A673 (cell line): Measurements from ENCODE around the gene SREBF1. TPM values are rescaled to one million over a fixed set of nuclear protein-coding genes. Genes with fewer than 3 reads are reported as not detected.

ENCODE experiments used
- BruUV-seq: library from RNA; stranded (reverse); fragments of 400-500 nt; replicated peaks from 2 replicates; lab custom pipeline; 2021; lab: Mats Ljungman, UMichigan
- CTCF ChIA-PET: fragments of 300-600 bp; sonication (Branson Sonifier 250); formaldehyde crosslinking; loops from one replicate; lab custom pipeline; 2022; ENCODE audit warnings: antibody characterized with exemption; lab: Charles Lee
- POLR2A ChIA-PET: fragments of 300-600 bp; sonication (Branson Sonifier 250); formaldehyde crosslinking; loops from one replicate; lab custom pipeline; 2022; ENCODE audit warnings: antibody characterized with exemption; ENCODE audit not compliant: low non-redundant PET; lab: Charles Lee
- DNase-seq: peaks from one replicate; pipeline ENCODE4 v3.0.0-alpha.2; 2015; ENCODE audit warnings: low spot score
- H3K27ac ChIP-seq: fragments of 200-600 bp; sonication (generic); 2 replicates; pipeline ENCODE4 v1.5.1; 2016; ENCODE audit warnings: mixed run types, low read depth, mild to moderate bottlenecking, mixed read lengths, antibody characterized with exemption, low read length; ENCODE audit not compliant: poor library complexity, severe bottlenecking
- H3K27me3 ChIP-seq: fragments of 200-600 bp; sonication (generic); replicated peaks from 2 replicates; pipeline ENCODE4 v1.6.1; 2017; ENCODE audit warnings: mixed run types, low read depth, mild to moderate bottlenecking, mixed read lengths, antibody characterized with exemption, low read length; ENCODE audit not compliant: insufficient read depth, poor library complexity
- H3K36me3 ChIP-seq: fragments of 200-600 bp; sonication (generic); 2 replicates; pipeline ENCODE4 v1.6.1; 2016; ENCODE audit warnings: mixed run types, mild to moderate bottlenecking, mixed read lengths, antibody characterized with exemption, low read length; ENCODE audit not compliant: insufficient read depth, poor library complexity, severe bottlenecking
- H3K4me1 ChIP-seq: fragments of 200-600 bp; sonication (generic); 2 replicates; pipeline ENCODE4 v1.6.1; 2017; ENCODE audit warnings: mixed run types, mild to moderate bottlenecking, mixed read lengths, antibody characterized with exemption, low read length; ENCODE audit not compliant: insufficient read depth, poor library complexity, severe bottlenecking
- H3K4me3 ChIP-seq: fragments of 200-600 bp; sonication (generic); 2 replicates; pipeline ENCODE4 v1.5.1; 2016; ENCODE audit warnings: low read depth, mixed run types, mild to moderate bottlenecking, mixed read lengths, low read length; ENCODE audit not compliant: poor library complexity, severe bottlenecking
- H3K9me3 ChIP-seq: fragments of 200-600 bp; sonication (generic); 2 replicates; pipeline ENCODE4 v1.6.1; 2016; ENCODE audit warnings: mixed run types, low read depth, mild to moderate bottlenecking, mixed read lengths, antibody characterized with exemption, low read length; ENCODE audit not compliant: poor library complexity, severe bottlenecking
- EZH2 ChIP-seq: fragments of 200-600 bp; sonication (generic); IDR thresholded peaks from 2 replicates; pipeline ENCODE4 v1.6.1; 2017; ENCODE audit warnings: borderline replicate concordance, low read depth, mild to moderate bottlenecking, mixed read lengths, antibody characterized with exemption, low read length; ENCODE audit not compliant: poor library complexity, severe bottlenecking
- intact Hi-C: fragments of 100-400 bp; cut with micrococcal nuclease; formaldehyde crosslinking; loops from one replicate; pipeline ENCODE4 v1.10.0; 2022; ENCODE audit not compliant: unreplicated experiment
- total RNA-seq: library from RNA; stranded (reverse); gene quantifications from 2 replicates; pipeline ENCODE4 v1.2.3, GENCODE V29; 2021
- TF ChIP-seq, protein P1 (sequence below): fragments of 300-800, 200-600 bp; sonication (generic); conservative IDR thresholded peaks from 2 replicates; pipeline ENCODE4 v1.5.1; 2017; ENCODE audit warnings: low read depth, mild to moderate bottlenecking, antibody characterized with exemption, low read length, moderate library complexity, mixed read lengths

SREBF1 gene
- total RNA-seq, 1 experiment from 2014 or later, result 240 TPM

DNA sequence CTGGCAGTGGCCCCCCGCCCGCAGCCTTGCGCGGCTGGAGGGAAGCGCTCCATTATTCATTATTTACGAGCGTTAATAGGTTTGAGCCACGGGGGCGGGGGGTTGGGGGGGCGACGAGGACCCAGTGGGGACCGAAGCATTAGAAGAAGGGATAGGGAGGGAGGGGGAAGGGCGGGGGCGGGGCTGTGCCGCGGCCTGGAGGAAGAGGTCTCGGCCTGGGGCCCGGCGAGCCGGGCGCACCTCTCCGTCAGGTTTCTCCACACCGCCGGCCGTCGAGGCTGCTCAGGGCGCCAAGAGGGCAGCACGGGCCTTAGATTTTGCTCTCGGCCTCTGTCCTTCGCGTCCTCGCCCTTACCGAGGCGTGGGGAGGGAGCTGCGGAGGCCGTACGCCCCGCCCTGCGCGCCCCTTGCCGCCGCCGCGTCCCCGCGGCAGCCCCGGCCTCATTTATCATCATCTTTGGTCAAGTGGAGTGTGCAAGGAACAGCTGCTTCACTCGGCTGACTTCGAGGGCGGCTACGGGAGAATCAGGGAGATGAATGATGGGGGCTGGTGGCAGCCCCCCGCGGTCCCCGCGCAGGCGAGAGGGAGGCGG lies 54.2 kb downstream of the SREBF1 start:
- peak overlapping the region; percentile 86 for H3K27ac ChIP-seq
- DNase-seq, result peak; percentile 46
- TF ChIP-seq EZH2, result no peak
- TF ChIP-seq, protein P1, sequence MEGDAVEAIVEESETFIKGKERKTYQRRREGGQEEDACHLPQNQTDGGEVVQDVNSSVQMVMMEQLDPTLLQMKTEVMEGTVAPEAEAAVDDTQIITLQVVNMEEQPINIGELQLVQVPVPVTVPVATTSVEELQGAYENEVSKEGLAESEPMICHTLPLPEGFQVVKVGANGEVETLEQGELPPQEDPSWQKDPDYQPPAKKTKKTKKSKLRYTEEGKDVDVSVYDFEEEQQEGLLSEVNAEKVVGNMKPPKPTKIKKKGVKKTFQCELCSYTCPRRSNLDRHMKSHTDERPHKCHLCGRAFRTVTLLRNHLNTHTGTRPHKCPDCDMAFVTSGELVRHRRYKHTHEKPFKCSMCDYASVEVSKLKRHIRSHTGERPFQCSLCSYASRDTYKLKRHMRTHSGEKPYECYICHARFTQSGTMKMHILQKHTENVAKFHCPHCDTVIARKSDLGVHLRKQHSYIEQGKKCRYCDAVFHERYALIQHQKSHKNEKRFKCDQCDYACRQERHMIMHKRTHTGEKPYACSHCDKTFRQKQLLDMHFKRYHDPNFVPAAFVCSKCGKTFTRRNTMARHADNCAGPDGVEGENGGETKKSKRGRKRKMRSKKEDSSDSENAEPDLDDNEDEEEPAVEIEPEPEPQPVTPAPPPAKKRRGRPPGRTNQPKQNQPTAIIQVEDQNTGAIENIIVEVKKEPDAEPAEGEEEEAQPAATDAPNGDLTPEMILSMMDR, result no peak
- peak overlapping the region; percentile 63 for H3K4me3 ChIP-seq
- H3K4me1 ChIP-seq, result peaks cover 66% of the 10 kb centered on the region
- intact Hi-C loops, result no loop called here
- H3K27me3 ChIP-seq, result no peaks in the 10 kb centered on the region
- H3K36me3 ChIP-seq, result no peaks in the 10 kb centered on the region
- no peaks in the 10 kb centered on the region for H3K9me3 ChIP-seq
- ChIA-PET POLR2A (no interaction called here), CTCF (interaction anchor here (0.6 kb wide), 1 partner anchor 39 kb away, joined by 3 read pairs; no protein-coding TSS in a partner anchor)
- no TSS peak for BruUV-seq

DNA sequence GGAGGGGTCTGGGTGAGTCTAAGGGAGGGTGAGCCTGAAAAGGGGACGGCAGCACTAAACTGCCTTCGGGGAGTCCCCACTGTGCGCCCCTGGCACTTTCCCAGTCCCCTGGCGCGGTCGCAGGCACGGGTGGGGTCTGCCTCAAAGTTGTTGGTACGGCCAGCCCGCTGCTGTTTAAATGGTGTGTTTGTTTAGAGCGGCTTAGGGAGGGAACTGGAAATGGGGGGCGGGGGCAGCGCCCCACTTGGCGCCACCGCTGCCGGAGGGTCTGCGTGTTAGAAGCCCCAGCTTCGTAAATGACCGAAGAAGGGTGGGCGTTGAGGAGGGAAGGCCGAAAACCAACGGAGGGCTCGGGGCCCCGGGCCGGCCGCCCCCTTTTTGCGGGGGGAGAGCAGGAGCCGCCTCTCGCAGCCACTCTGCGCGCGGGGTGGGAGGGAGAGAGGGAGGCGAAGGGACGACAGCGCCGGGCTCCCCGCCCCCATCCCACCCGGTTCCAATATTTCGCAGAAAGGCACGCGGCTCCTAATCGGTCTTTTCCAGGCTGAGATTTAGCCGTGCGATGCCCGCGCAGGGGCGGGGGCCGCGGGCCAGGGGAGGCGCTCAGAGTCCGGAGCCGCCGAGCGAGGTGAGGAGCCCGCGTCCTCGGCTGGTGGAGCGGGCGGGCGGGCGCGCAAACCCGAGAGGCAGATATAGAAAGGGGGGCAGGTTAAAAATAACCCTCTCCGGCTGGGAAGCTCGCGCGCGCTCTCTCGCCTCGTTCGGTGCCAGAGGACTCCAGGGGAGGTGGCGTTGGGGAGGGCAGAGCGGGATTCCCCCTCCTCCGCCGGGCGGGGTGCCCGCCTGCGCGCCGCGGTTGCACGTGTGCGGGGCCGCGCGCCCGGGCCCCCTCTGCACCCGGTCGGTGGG lies 54.9 kb downstream of the SREBF1 start:
- Histone ChIP-seq H3K9me3 (no peaks in the 10 kb centered on the region), H3K27me3 (no peaks in the 10 kb centered on the region), H3K4me1 (peaks cover 58% of the 10 kb centered on the region), H3K4me3 (peak overlapping the region; percentile 63), H3K27ac (peak overlapping the region; percentile 86), H3K36me3 (no peaks in the 10 kb centered on the region)
- TF ChIP-seq EZH2, result no peak
- TF ChIP-seq, protein P1, result no peak
- intact Hi-C loops, result no loop called here
- ChIA-PET POLR2A (no interaction called here), CTCF (interaction anchor here (1.2 kb wide), 1 partner anchor 87 kb away, joined by 5 read pairs; no protein-coding TSS in a partner anchor)
- no TSS peak for BruUV-seq
- peak; percentile 87 for DNase-seq

DNA sequence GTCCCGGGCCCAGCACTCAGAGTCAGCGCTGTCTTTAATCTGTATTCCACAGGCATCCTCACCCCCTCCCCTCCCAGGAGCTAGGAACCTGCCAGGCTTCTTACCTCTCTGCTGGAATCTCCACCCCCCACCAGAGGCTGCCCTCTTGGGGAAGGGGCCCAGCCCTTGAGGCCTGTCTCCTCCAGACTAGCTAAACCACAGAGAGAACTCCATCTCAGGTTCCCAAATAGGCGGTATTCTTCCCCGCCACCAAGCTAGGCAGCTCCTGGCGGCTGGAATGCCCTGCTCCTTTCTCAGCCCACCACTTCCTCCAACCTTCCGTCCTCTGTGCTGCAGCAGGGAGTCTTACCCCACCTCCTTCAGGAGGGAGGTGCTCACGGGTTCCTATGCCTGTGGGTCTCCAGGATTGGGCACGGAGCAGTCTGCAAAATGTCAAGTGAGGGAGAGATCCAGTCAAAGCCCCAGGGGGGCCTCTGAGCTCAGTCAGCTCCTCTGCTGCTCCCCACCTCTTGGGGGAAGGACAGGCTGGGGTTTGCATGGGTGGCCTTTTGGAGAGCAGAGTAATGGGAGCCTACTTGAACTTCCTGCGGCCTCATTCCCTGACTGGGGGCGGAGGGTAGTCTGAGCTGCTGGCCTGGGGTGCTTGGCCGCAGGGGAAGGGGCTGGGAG lies 55.7 kb downstream of the SREBF1 start:
- Histone ChIP-seq H3K27me3 (no peaks in the 10 kb centered on the region), H3K4me3 (peak overlapping the region; percentile 63), H3K27ac (peak overlapping the region; percentile 86), H3K4me1 (peaks cover 51% of the 10 kb centered on the region), H3K36me3 (no peaks in the 10 kb centered on the region), H3K9me3 (no peaks in the 10 kb centered on the region)
- intact Hi-C loops, result no loop called here
- TF ChIP-seq, protein P1, result peak; percentile 44
- TF ChIP-seq EZH2, result no peak
- peak; percentile 91 for DNase-seq
- no TSS peak for BruUV-seq
- ChIA-PET POLR2A (no interaction called here), CTCF (interaction anchor here (1.2 kb wide), 1 partner anchor 86 kb away, joined by 5 read pairs; no protein-coding TSS in a partner anchor)
